ENCODE measurements around the gene GPR21. TPM values are rescaled to one million over a fixed set of nuclear protein-coding genes. Genes with fewer than 3 reads are reported as not detected.

GPR21 gene, protein sequence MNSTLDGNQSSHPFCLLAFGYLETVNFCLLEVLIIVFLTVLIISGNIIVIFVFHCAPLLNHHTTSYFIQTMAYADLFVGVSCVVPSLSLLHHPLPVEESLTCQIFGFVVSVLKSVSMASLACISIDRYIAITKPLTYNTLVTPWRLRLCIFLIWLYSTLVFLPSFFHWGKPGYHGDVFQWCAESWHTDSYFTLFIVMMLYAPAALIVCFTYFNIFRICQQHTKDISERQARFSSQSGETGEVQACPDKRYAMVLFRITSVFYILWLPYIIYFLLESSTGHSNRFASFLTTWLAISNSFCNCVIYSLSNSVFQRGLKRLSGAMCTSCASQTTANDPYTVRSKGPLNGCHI
- 0.35 and 0.46 TPM in 2 replicates for total RNA-seq

DNA sequence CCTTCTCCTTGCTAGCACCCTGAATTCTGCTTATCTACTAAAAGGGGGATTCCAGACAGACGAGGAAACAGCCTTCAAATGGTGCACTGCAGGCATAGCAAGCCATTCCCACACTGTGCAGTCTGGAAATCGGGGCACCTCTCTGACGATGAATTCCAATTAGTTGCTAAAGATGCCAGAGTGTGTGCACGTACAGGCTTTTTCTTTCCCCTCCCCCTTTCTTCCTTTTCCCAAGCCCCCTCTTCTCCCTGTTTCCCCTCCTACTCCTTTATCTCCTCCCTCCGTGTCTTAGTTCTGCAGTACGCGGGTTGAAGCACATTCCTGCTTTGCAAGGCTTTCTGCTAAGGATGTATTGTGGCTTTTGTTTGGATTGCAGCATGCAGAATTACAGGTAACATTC is at the start of gene GPR21:
Gene GPR21 (plus strand): TSS at position 316 of the 400 bp plus-strand sequence. CDS start 900 bp downstream, outside the sequence.
- DNase-seq (ENCODE audit: low read depth, low spot score), result no peak

GRCh38 chr9:122986010-122986409 is 47.5 kb upstream of the GPR21 start:
- no peak for DNase-seq (ENCODE audit: low read depth, low spot score)

DNA sequence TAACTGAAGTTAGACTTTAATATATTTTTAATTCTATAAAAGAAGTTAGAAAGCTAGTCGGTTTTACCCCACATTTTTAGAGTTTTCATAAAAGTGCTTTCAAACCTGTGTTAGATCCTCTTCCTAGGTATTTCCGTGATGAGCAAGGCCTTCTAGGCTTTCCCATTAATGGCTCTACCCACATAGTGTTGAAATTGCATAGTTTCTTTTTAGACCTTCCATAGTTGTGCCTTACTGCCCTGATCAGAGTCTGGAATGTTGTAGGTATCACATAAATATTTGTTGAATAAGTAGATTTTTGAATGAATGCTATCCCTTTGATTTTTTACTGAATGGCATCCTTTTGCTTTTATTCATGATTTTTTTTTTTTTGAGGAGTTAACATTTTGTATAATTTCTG is 45.3 kb upstream of the GPR21 start:
- no peak for DNase-seq (ENCODE audit: low read depth, low spot score)

DNA sequence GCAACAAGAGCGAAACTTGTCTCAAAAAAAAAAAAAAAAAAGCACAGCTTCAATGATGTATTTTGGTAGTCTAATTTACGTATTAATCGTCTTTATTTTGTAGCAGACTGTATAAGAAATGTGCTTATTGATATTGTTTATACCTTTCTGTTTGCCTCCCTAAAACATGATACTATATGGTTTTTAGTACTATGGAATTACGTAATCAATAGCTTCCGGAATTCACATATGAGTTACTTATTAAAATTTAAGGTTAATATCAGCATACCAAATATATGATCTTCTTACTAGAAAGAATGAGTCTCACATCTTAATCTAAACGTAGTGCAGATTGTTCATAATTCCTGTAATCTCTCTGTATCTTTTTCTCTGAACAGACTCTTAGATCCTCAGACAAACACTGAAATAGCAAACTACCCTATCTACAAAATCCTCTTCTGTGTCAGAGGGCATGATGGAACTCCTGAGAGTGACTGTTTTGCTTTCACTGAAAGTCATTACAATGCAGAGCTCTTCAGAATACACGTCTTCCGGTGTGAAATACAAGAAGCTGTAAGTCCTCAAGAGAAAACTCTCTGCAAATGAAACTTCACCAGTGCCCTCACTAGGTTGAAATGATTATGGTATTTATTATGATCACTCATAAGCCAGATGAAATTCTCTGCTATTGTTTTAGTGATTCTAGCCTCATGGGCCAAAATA is 44.4 kb upstream of the GPR21 start:
- no peak for DNase-seq (ENCODE audit: low read depth, low spot score)

GRCh38 chr9:122991370-122991830 is 42.1 kb upstream of the GPR21 start:
- peak; percentile 69 for DNase-seq (ENCODE audit: low read depth, low spot score)

- DNase-seq (ENCODE audit: low read depth, low spot score), result no peak
Observed at GRCh38 chr9:122996586-122996985, 36.9 kb upstream of the GPR21 start.

DNA sequence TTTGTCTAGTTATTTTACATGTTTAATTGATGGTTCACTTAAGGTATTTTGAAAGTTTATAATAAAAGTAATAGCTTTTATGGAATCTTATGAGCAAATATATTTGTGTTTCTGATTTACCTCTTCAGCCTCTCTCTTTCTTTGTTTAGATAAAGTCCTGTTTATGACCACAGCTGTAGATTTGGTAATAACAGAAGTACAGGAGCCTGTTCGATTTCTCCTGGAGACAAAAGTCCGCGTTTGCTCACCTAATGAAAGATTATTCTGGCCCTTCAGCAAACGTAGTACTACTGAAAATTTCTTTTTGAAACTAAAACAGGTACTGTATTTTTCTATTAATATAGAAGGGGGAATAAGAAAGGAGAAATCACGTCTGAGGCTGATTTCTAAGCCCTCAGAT is 35.0 kb upstream of the GPR21 start:
- no peak for DNase-seq (ENCODE audit: low read depth, low spot score)

DNA sequence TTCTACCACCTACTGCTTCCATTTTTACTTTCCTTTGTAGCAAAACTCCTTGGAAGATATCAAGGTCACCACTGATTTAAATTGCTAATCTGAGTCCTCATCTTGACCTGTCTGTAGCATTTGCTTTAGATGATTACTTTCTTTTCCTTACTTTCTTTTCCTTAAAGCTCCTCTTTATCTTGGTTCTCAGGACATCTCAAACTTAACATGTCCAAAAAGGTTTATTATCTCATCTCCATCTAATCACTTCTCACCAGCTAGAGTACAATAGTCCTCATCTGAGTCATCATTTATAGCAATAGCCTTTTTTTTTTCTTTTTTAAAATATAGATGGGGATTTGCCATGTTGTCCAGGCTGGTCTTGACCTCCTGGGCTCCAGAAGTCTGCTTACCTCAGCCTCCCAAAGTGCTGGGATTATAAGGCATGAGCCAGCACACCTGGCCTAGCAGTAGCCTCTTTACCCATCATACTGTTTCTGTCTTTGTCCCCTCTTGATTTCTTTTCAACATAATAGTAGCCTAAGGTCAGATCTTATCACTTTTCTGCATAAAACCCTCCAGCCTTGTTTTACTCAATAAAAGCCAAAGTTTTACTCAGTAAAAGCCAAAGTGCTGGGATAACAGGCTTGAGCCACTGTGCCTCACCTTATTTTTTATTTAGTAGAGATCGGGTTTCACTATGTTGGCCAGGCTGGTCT is 32.9 kb upstream of the GPR21 start:
- DNase-seq (ENCODE audit: low read depth, low spot score), result no peak

DNA sequence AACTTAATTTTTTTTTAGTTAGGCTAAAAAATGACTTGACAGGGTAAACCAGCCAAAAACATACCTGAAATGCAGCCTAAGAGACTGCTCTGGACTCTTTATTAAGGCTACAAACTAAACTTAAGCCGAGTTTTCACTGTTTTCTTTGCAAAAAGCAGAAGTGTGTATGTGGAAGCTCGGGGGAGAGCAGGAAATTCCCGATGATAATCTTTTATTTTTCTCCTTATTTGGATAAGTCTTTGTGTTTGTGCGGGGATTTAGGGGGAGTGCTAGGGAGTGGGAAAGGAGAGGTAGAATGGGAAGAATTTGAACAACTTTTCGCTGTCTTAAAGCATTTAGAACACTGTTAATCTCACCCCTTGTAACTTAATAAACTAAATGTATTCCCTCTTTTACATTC is 30.7 kb upstream of the GPR21 start:
- peak; percentile 32 for DNase-seq (ENCODE audit: low read depth, low spot score)

GRCh38 chr9:123003466-123003865 is 30.0 kb upstream of the GPR21 start:
- DNase-seq (ENCODE audit: low read depth, low spot score), result peak; percentile 8

GRCh38 chr9:123005964-123006363 is 27.5 kb upstream of the GPR21 start:
- DNase-seq (ENCODE audit: low read depth, low spot score), result no peak

DNA sequence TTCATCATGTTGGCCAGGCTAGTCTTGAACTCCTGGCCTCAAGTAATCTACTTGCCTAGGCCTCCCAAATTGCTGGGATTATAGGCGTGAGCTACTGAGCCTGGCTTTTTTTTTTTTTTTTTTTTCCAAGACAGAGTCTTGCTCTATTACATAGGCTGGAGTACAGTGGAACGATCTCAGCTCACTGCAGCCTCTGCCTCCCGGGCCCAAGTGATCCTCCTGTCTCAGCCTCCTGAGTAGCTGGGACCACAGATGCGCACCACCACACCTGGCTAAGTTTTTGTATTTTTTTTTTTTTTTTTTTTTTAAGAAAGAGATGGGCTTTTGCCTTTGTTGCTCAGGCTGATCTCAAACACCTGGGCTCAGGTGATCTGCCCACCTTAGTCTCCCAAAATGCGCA is 26.2 kb upstream of the GPR21 start:
- no peak for DNase-seq (ENCODE audit: low read depth, low spot score)

GRCh38 chr9:123008909-123009308 is 24.6 kb upstream of the GPR21 start:
- no peak for DNase-seq (ENCODE audit: low read depth, low spot score)

GRCh38 chr9:123011380-123011779 is 22.1 kb upstream of the GPR21 start:
- DNase-seq (ENCODE audit: low read depth, low spot score), result no peak

- no peak for DNase-seq (ENCODE audit: low read depth, low spot score)
Observed at GRCh38 chr9:123011878-123012528, 21.5 kb upstream of the GPR21 start.

DNA sequence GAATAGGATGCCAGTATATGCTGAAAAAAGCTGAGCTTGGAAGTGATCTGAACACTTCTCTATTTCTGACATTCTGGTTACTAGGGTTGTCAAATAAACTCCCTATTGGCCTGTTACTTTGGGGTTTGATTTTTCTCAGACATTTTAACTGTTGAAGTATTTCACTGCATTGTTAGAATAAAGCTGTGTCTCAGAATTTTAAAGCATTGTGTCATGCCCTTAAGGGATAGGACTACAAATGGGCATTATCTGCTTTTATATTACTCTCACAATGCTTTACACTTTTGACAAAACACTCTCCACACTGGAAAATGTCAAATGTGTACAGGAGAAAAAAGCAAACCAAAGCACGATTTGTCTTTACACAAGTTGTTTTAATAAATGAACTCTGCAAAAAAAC is 16.8 kb upstream of the GPR21 start:
- no peak for DNase-seq (ENCODE audit: low read depth, low spot score)

GRCh38 chr9:123020796-123021195 is 12.7 kb upstream of the GPR21 start:
- DNase-seq (ENCODE audit: low read depth, low spot score), result no peak

- DNase-seq (ENCODE audit: low read depth, low spot score), result no peak
Observed at GRCh38 chr9:123026425-123026824, 7.0 kb upstream of the GPR21 start.

DNA sequence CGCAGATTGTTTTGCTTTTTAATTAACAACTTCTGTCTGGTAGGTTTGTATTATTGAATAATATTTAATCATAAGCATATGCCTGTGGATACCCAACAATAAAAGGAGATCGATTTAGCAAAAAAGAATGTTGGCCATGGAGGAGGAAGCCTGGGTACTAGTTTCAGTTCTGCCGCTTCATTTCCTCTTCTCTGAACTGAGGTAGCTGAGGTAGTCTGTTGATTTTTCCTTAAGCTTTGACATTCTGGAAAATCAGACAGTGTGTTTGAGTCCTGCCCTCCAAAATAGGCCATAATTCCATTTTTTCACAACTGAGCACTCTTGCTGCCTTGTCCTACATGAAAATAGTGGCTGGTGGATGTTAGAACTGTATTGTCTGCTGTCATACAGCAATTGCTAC is 6.0 kb upstream of the GPR21 start:
- DNase-seq (ENCODE audit: low read depth, low spot score), result no peak

DNA sequence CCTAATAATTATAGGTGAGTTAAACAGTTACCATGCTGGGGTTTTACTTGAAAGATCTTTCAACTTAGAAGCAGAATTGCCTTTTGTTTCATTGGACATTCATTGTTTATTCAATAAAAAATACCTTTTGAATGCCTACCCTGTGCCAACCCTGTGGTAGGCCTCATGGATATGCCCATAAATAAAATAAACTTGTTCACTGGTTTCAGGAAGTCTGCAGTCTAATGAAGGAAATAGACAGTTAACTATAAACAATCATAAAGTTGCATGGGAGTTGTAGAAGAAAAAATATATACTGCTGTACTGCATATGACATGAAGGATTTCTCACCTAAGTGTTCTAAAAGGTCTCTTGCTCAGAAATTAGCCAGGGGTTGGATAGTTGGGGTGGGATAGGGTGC is 5.3 kb upstream of the GPR21 start:
- no peak for DNase-seq (ENCODE audit: low read depth, low spot score)

GRCh38 chr9:123028973-123029372 is 4.5 kb upstream of the GPR21 start:
- DNase-seq (ENCODE audit: low read depth, low spot score), result no peak

- no peak for DNase-seq (ENCODE audit: low read depth, low spot score)
Observed at GRCh38 chr9:123031963-123032362, 1.5 kb upstream of the GPR21 start.
